Posterior cingulate gyrus (tissue), 11 donors: ENCODE measurements around the gene MDM4.
"Not testable (repeated sequence)": the region's sequence is repeated elsewhere in the genome, so short reads cannot be mapped to it uniquely, and the experiment has no call there.

Experiments used
- DNase-seq, 10 donors: peaks; one replicate each; pipeline versions ENCODE4 v3.0.0 to v3.0.0-alpha.2; 2020 to 2021; ENCODE audit warnings: mixed read lengths in 3 of 10
- intact Hi-C: fragments of 100-400 bp; cut with DNase I; formaldehyde crosslinking; loops from one replicate; pipeline ENCODE4 v1.15.1; 2023

The MDM4 gene

GRCh38 chr1:204549313-204549712 lies 33.1 kb downstream of the MDM4 start:
- intact Hi-C loops: no loop called here
- no peak for DNase-seq

GRCh38 chr1:204550926-204551325 lies 34.7 kb downstream of the MDM4 start:
- DNase-seq: no peak
- intact Hi-C loops: no loop called here

GRCh38 chr1:204556458-204557052 lies 40.3 kb downstream of the MDM4 start:
- intact Hi-C loops: no loop called here
- DNase-seq: no peak

GRCh38 chr1:204558467-204558866 lies 42.3 kb downstream of the MDM4 start:
- no peak for DNase-seq
- intact Hi-C loops: no loop called here

- intact Hi-C loops, DNase-seq: not testable (repeated sequence)
Observed at GRCh38 chr1:204560002-204560401, 43.8 kb downstream of the MDM4 start.

- intact Hi-C loops: no loop called here
- DNase-seq: no peak
Observed at GRCh38 chr1:204560590-204561150, 44.5 kb downstream of the MDM4 start.

GRCh38 chr1:204562075-204562990 lies 46.1 kb downstream of the MDM4 start:
- intact Hi-C loops: no loop called here
- DNase-seq: peak in 2 of 10 donors; percentile 71 to 78

GRCh38 chr1:204563307-204563706 lies 47.1 kb downstream of the MDM4 start:
- no peak for DNase-seq
- intact Hi-C loops: no loop called here

- no peak for DNase-seq
- intact Hi-C loops: no loop called here
Observed at GRCh38 chr1:204563780-204564179, 47.6 kb downstream of the MDM4 start.

- intact Hi-C loops: no loop called here
Observed at GRCh38 chr1:204564835-204565234, 48.6 kb downstream of the MDM4 start.

GRCh38 chr1:204565617-204566582 lies 49.7 kb downstream of the MDM4 start:
- intact Hi-C loops: loop anchor here (1.0 kb wide), 2 partner anchors 197 to 241 kb away; no protein-coding TSS in a partner anchor
- DNase-seq: peak in 8 of 10 donors; percentile 39 to 91 (median 62)

More at GRCh38 chr1:204564835-204565234, 48.6 kb downstream of the MDM4 start:
- no peak for DNase-seq

GRCh38 chr1:204566583-204566955 lies 50.4 kb downstream of the MDM4 start:
- DNase-seq: no peak
- intact Hi-C loops: loop anchor here (1.0 kb wide), 2 partner anchors 197 to 241 kb away; no protein-coding TSS in a partner anchor

GRCh38 chr1:204567071-204567470 lies 50.9 kb downstream of the MDM4 start:
- no peak for DNase-seq
- intact Hi-C loops: no loop called here

- intact Hi-C loops: no loop called here
- DNase-seq: no peak
Observed at GRCh38 chr1:204568576-204569315, 52.5 kb downstream of the MDM4 start.

GRCh38 chr1:204569478-204569877 lies 53.3 kb downstream of the MDM4 start:
- no peak for DNase-seq
- intact Hi-C loops: no loop called here

- intact Hi-C loops, DNase-seq: not testable (repeated sequence)
Observed at GRCh38 chr1:204570021-204570420, 53.8 kb downstream of the MDM4 start.

- DNase-seq: no peak
- intact Hi-C loops: no loop called here
Observed at GRCh38 chr1:204571128-204571527, 54.9 kb downstream of the MDM4 start.

GRCh38 chr1:204571631-204572030 lies 55.4 kb downstream of the MDM4 start:
- intact Hi-C loops: no loop called here
- no peak for DNase-seq
